Stomach (tissue), 9 donors: ENCODE data around the gene SIVA1. TPM values are rescaled to one million over a fixed set of nuclear protein-coding genes. Genes with fewer than 3 reads are reported as not detected.
A peak's percentile ranks its signal among the peaks of the same experiment; 100 is the strongest.

Experiments
- DNase-seq, 2 donors: peaks; one replicate each; pipeline versions ENCODE4 v3.0.0 to v3.0.0-alpha.2; 2013 to 2019
- H3K27ac ChIP-seq, 5 donors: fragments of 200-600 bp in 4 of 5; sonication (generic) in 4 of 5; one replicate each; pipeline ENCODE4 v1.5.1; 2013 to 2019; ENCODE audit warnings: mild to moderate bottlenecking in 1 of 5, moderate library complexity in 1 of 5
- H3K27me3 ChIP-seq, 3 donors: fragments of 200-600 bp; sonication (generic); one replicate each; pipeline ENCODE4 v1.5.1; 2017 to 2019; ENCODE audit warnings: mixed run types in 1 of 3
- H3K36me3 ChIP-seq, 4 donors: fragments of 200-600 bp; sonication (generic); 1 replicate in 3 of 4; 2 replicates in 1 of 4; pipeline ENCODE4 v1.5.1; 2016 to 2019
- H3K4me1 ChIP-seq, 4 donors: fragments of 200-600 bp; sonication (generic); one replicate each; pipeline ENCODE4 v1.5.1; 2016 to 2019
- H3K4me3 ChIP-seq, 4 donors: fragments of 200-600 bp; sonication (generic) in 3 of 4; one replicate each; pipeline ENCODE4 v1.5.1; 2016 to 2019; ENCODE audit warnings: mild to moderate bottlenecking in 1 of 4
- H3K9me3 ChIP-seq, 4 donors: fragments of 200-600 bp; sonication (generic); one replicate each; pipeline ENCODE4 v1.5.1; 2016 to 2019
- EP300 ChIP-seq: sonication (generic); formaldehyde crosslinking; IDR thresholded peaks from one replicate; pipeline ENCODE4 v1.6.1; 2017; ENCODE audit warnings: antibody characterized with exemption
- POLR2A ChIP-seq, 4 donors: fragments of 450-650 bp; IDR thresholded peaks; one replicate each; pipeline ENCODE4 v1.6.1; 2016; ENCODE audit warnings: antibody characterized with exemption in 4 of 4, control low read depth in 2 of 4, mild to moderate bottlenecking in 1 of 4, moderate library complexity in 1 of 4
- POLR2AphosphoS5 ChIP-seq, 3 donors: sonication (generic); formaldehyde crosslinking; IDR thresholded peaks; one replicate each; pipeline ENCODE4 v1.6.1; 2016; ENCODE audit warnings: antibody characterized with exemption in 3 of 3
- WGBS, 5 donors: extraction: QIAGEN DNeasy Blood & Tissue Kit in 3 of 5; methylation state at CpG; one replicate each; pipeline versions ENCODE4 v1.1.5 to v1.1.7; 2013 to 2018; 5-methylcytosine and 5-hydroxymethylcytosine counted together
- intact Hi-C: fragments of 100-400 bp; cut with DNase I; formaldehyde crosslinking; loops from one replicate; pipeline ENCODE4 v1.15.1; 2023; ENCODE audit warnings: low total_unique reads
- polyA plus RNA-seq, 3 donors: library from polyadenylated mRNA; stranded (reverse); fragments of 200-250 nt; gene quantifications; one replicate each; pipeline ENCODE4 v1.2.3, GENCODE V29; 2013
- total RNA-seq, 5 donors: library from RNA; depleted of rRNA; stranded (reverse); fragments of >200 nt; gene quantifications; one replicate each; pipeline versions ENCODE4 v1.1.0 to v1.2.3, GENCODE V29; 2014 to 2016
- TF ChIP-seq, protein P1 (sequence below), 7 experiments: fragments of 450-650 bp in 4 of 7; fragments of 200-600 bp in 3 of 7; sonication (generic) in 3 of 7; IDR thresholded peaks; one replicate each; pipeline ENCODE4 v1.5.1; 2016 to 2019; ENCODE audit warnings: antibody characterized with exemption in 7 of 7, control low read depth in 2 of 7, mild to moderate bottlenecking in 1 of 7
- donor health status: healthy with polysubstance abuse.
- donor health status: Bipolar disorder and iron deficiency.
- donor health status: healthy.

Gene SIVA1
- total and polyA plus RNA-seq, 8 donors = 73.3 to 366 (median 230) TPM

DNA sequence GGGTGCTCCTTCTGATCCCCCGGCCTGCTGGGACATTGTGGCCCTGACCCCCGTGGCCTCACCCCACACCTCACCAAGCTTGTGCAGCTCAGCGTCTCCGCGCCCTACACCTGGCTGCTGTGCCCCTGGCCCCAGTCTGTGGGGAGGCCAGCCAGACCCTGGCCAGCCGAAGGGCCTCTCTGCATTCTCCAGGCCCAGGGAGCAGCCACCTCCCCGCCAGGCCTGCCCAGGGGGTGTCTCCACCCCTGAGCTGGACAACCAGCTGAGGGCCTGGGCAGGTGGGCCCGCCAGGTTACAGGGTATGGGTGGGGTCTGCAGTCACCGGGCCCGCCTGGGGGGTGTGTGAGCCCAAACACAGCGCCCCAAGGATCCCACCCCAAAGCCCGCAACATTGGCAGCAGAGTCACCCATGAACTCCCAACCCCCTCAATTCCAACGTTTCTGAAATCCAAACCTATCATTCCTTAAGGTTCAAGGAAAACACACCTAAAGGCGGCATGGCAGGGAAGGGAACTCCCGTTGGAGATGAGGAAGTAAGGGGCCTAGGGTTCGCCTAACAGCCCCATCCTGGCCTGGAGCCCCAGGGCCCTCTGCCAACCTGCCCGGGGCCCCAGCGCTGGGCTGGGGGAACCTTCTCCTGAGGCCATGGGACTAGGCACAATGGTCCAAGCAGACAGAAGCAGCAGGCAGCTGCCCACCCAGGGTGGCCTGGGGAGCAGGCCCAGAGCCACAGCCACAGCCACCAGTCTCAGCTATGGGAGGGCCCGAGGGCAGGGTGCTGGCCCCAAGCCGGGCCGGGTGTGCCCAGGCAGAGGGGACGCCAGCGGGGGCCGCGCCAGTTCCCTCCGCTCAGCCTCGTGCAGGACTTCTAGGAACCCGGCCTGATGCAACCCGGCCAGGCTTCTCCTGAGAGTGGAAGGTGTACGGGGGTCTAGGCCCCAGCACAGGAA, 34.1 kb downstream of the SIVA1 start:
- WGBS, 5 donors = 53 to 69% (median 64%) methylated on average over 11 to 30 of the region's 30 CpGs
- intact Hi-C loops = no loop called here
- peak overlapping the region in 3 of 5 donors; percentile 25 to 61 (median 35) for H3K27ac ChIP-seq
- peaks cover 23 to 73% (median 61%) of the 10 kb centered on the region in 4 donors for H3K36me3 ChIP-seq
- TF ChIP-seq, protein P1, sequence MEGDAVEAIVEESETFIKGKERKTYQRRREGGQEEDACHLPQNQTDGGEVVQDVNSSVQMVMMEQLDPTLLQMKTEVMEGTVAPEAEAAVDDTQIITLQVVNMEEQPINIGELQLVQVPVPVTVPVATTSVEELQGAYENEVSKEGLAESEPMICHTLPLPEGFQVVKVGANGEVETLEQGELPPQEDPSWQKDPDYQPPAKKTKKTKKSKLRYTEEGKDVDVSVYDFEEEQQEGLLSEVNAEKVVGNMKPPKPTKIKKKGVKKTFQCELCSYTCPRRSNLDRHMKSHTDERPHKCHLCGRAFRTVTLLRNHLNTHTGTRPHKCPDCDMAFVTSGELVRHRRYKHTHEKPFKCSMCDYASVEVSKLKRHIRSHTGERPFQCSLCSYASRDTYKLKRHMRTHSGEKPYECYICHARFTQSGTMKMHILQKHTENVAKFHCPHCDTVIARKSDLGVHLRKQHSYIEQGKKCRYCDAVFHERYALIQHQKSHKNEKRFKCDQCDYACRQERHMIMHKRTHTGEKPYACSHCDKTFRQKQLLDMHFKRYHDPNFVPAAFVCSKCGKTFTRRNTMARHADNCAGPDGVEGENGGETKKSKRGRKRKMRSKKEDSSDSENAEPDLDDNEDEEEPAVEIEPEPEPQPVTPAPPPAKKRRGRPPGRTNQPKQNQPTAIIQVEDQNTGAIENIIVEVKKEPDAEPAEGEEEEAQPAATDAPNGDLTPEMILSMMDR (IDR thresholded peaks at IDR 0.05) = no peak
- TF ChIP-seq POLR2A (IDR thresholded peaks at IDR 0.05) (no peak), POLR2AphosphoS5 (IDR thresholded peaks at IDR 0.05) (no peak)
- no peaks in the 10 kb centered on the region for H3K27me3 ChIP-seq
- no peak for DNase-seq
- H3K4me3 ChIP-seq = peak overlapping the region in 1 of 4 donors; percentile 13
- H3K9me3 ChIP-seq = no peaks in the 10 kb centered on the region
- peaks cover 70 to 90% (median 86%) of the 10 kb centered on the region in 4 donors for H3K4me1 ChIP-seq

- intact Hi-C loops = no loop called here
- TF ChIP-seq, protein P1 (IDR thresholded peaks at IDR 0.05) = no peak
- TF ChIP-seq POLR2AphosphoS5 (IDR thresholded peaks at IDR 0.05) (no peak), EP300 (no peak)
These were observed 34.8 kb downstream of the SIVA1 start for GRCh38 chr14:104787736-104788135.

DNA sequence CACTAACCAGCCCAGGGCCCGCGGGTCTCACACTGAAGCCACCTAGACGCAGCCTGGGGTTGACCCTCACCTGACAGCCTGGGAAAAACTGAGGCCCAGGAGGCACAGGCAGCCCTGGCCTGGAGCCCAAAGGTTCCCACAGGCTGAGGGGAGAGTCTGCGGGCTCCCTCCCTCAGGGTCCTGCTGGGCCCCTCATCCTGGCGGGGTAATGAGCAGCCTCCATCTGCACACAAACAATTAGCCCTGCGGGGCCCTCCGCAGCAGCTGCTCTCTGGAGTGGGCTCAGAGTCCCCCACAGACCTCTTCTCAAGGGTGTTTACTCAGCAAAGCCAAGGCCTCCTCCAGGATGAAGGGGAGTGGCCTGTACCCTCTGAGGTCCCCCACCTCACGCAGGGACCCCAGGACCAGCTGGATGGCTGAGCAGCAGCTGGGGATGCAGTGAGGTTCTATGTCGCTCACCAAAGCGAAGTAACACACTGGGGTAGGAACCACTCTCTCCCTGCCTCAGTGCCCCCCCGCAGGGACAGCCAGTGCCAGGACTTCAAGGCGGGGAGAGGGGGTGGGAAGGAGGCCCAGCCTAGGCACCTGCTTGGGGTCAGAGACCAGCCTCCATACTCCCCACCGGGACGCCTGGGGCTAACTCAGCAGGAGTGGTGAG, 35.3 kb downstream of the SIVA1 start:
- peak overlapping the region in 2 of 5 donors; percentile 26 to 61 for H3K27ac ChIP-seq
- H3K4me3 ChIP-seq = no peak overlapping the region
- 74 to 83% (median 80%) methylated on average over 9 to 14 of the region's 14 CpGs for WGBS, 5 donors
- intact Hi-C loops = no loop called here
- no peaks in the 10 kb centered on the region for H3K27me3 ChIP-seq
- no peaks in the 10 kb centered on the region for H3K9me3 ChIP-seq
- TF ChIP-seq EP300 (no peak), POLR2AphosphoS5 (IDR thresholded peaks at IDR 0.05) (no peak), POLR2A (IDR thresholded peaks at IDR 0.05) (no peak)
- TF ChIP-seq, protein P1 (IDR thresholded peaks at IDR 0.05) = no peak
- peak in 1 of 2 donors; percentile 42 for DNase-seq
- H3K36me3 ChIP-seq = peaks cover 23 to 69% (median 56%) of the 10 kb centered on the region in 4 donors
- H3K4me1 ChIP-seq = peaks cover 83 to 99% (median 99%) of the 10 kb centered on the region in 4 donors

More at GRCh38 chr14:104787736-104788135, 34.8 kb downstream of the SIVA1 start:
- Histone ChIP-seq H3K27me3 (no peaks in the 10 kb centered on the region), H3K4me3 (no peak overlapping the region), H3K9me3 (no peaks in the 10 kb centered on the region), H3K36me3 (peaks cover 23 to 71% (median 59%) of the 10 kb centered on the region in 4 donors), H3K4me1 (peaks cover 77 to 94% (median 93%) of the 10 kb centered on the region in 4 donors), H3K27ac (peak overlapping the region in 2 of 5 donors; percentile 26 to 61)
- DNase-seq = no peak
- WGBS, 5 donors = 74 to 85% (median 77%) methylated on average over 6 to 7 of the region's 7 CpGs

DNA sequence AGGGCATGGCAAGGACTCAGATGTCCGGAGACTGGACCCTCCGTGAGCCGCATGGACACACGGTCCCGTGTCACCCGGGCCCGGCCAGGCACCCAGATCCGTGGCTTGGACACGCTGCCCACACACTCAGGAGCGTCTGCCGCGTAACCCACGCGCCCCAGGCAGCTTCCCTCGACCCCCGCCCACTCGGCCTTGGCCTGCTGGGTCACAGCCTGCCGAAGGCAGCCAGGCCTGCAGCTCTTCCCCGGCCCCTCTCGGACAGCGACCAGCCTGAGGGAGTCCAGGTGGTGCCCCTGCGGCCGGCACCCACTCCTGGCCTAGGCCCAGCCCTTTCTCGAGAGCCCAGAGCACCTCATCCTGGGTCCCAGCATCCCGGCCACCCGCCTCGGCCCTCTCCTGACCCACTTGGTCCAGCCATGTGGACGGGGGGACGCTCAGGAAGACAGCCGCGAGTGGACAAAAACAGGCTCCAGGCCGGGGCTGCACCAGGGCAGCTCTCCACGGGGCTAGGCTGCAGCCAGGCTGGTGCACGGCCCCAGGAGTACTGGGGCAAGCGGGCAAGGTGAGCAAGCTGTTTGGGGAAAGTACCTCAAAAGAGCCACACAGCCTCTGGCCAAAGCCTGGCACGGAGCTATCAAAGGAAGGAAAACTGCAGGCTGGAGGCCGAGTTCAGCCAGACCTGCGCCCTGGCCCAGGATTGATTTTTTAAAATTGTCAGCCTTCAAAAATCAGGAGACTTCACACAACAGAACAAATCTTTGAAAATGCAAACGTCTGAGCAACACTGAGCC, 36.1 kb downstream of the SIVA1 start:
- H3K4me1 ChIP-seq = peaks cover 90 to 100% (median 100%) of the 10 kb centered on the region in 4 donors
- WGBS, 5 donors = 60 to 80% (median 73%) methylated on average over 21 to 39 of the region's 39 CpGs
- no peak overlapping the region for H3K4me3 ChIP-seq
- TF ChIP-seq, protein P1 (IDR thresholded peaks at IDR 0.05) = no peak
- TF ChIP-seq EP300 (no peak), POLR2AphosphoS5 (IDR thresholded peaks at IDR 0.05) (no peak), POLR2A (IDR thresholded peaks at IDR 0.05) (no peak)
- no peaks in the 10 kb centered on the region for H3K9me3 ChIP-seq
- H3K36me3 ChIP-seq = peaks cover 23 to 69% (median 54%) of the 10 kb centered on the region in 4 donors
- H3K27me3 ChIP-seq = no peaks in the 10 kb centered on the region
- intact Hi-C loops = no loop called here
- no peak for DNase-seq
- H3K27ac ChIP-seq = peak overlapping the region in 1 of 5 donors; percentile 61
